ENCODE data around the gene SLC52A1. TPM values are rescaled to one million over a fixed set of nuclear protein-coding genes. Genes with fewer than 3 reads are reported as not detected.
"Not testable (repeated sequence)": the region's sequence is repeated elsewhere in the genome, so short reads cannot be mapped to it uniquely, and the experiment has no call there.

SLC52A1 gene
- not detected in 2 replicates for total RNA-seq (2014; rRNA removed; shearing (Covaris generic))

- DNase-seq (ENCODE audit: low spot score), result no peak
These were observed at the start of gene SLC52A1 for GRCh38 chr17:5035315-5035714. Gene SLC52A1, minus strand, starts transcription at chr17:5035426. Its CDS starts 820 bp downstream, at chr17:5034606.

GRCh38 chr17:5080591-5080990 lies 45.4 kb upstream of the SLC52A1 start:
- DNase-seq (ENCODE audit: low spot score), result no peak

- DNase-seq (ENCODE audit: low spot score), result no peak
These were observed 43.1 kb upstream of the SLC52A1 start, which contains the start of gene ZFP3 for GRCh38 chr17:5078106-5079028. Gene ZFP3, plus strand, starts transcription at chr17:5078467. Its CDS starts 13,038 bp downstream, at chr17:5091505.

- DNase-seq (ENCODE audit: low spot score), result no peak
These were observed 42.5 kb upstream of the SLC52A1 start for GRCh38 chr17:5077781-5078105.

GRCh38 chr17:5077275-5077674 lies 42.0 kb upstream of the SLC52A1 start:
- not testable (repeated sequence) for DNase-seq (ENCODE audit: low spot score)

- not testable (repeated sequence) for DNase-seq (ENCODE audit: low spot score)
These were observed 40.2 kb upstream of the SLC52A1 start for GRCh38 chr17:5075472-5075871.

GRCh38 chr17:5069724-5070123 lies 34.5 kb upstream of the SLC52A1 start:
- no peak for DNase-seq (ENCODE audit: low spot score)

- DNase-seq (ENCODE audit: low spot score), result no peak
These were observed 33.0 kb upstream of the SLC52A1 start for GRCh38 chr17:5068236-5068635.

- DNase-seq (ENCODE audit: low spot score), result no peak
These were observed 30.1 kb upstream of the SLC52A1 start for GRCh38 chr17:5065227-5065744.

GRCh38 chr17:5055543-5055942 lies 20.3 kb upstream of the SLC52A1 start:
- peak; percentile 9 for DNase-seq (ENCODE audit: low spot score)

GRCh38 chr17:5050278-5050677 lies 15.1 kb upstream of the SLC52A1 start:
- no peak for DNase-seq (ENCODE audit: low spot score)

GRCh38 chr17:5049314-5049841 lies 14.2 kb upstream of the SLC52A1 start:
- no peak for DNase-seq (ENCODE audit: low spot score)

GRCh38 chr17:5047446-5047845 lies 12.2 kb upstream of the SLC52A1 start:
- DNase-seq (ENCODE audit: low spot score), result no peak

- no peak for DNase-seq (ENCODE audit: low spot score)
These were observed 10.3 kb upstream of the SLC52A1 start for GRCh38 chr17:5045496-5045895.

- DNase-seq (ENCODE audit: low spot score), result no peak
These were observed 9.4 kb upstream of the SLC52A1 start for GRCh38 chr17:5044630-5045029.

- DNase-seq (ENCODE audit: low spot score), result no peak
These were observed 8.3 kb upstream of the SLC52A1 start for GRCh38 chr17:5043524-5043923.

- DNase-seq (ENCODE audit: low spot score), result no peak
These were observed 7.2 kb upstream of the SLC52A1 start for GRCh38 chr17:5042157-5043022.

- DNase-seq (ENCODE audit: low spot score), result no peak
These were observed 575 bp downstream of the SLC52A1 start for GRCh38 chr17:5034651-5035050.

GRCh38 chr17:5034063-5034462 lies 1.2 kb downstream of the SLC52A1 start:
- DNase-seq (ENCODE audit: low spot score), result no peak

- DNase-seq (ENCODE audit: low spot score), result no peak
These were observed 1.7 kb downstream of the SLC52A1 start for GRCh38 chr17:5033352-5034015.

- no peak for DNase-seq (ENCODE audit: low spot score)
These were observed 2.4 kb downstream of the SLC52A1 start for GRCh38 chr17:5032865-5033264.
